CD14-positive monocyte (primary cell): ENCODE data around the gene INHBC. TPM values are rescaled to one million over a fixed set of nuclear protein-coding genes. Genes with fewer than 3 reads are reported as not detected.

Experiments
- DNase-seq, 3 donors: peaks; one replicate each; pipeline ENCODE4 v3.0.0-alpha.2; 2011 to 2022
- H2AFZ ChIP-seq: 2 replicates; pipeline ENCODE4 v1.6.0; 2012; ENCODE audit warnings: mild to moderate bottlenecking, low read depth, low read length, inconsistent platforms; ENCODE audit not compliant: insufficient read depth, poor library complexity, severe bottlenecking
- H3K27ac ChIP-seq, 2 donors: 1 replicate in 1 of 2; 2 replicates in 1 of 2; pipeline ENCODE4 v1.5.1; 2012 to 2013; ENCODE audit warnings: low read length in 2 of 2, control low read depth in 1 of 2, inconsistent platforms in 1 of 2, low read depth in 1 of 2, mild to moderate bottlenecking in 1 of 2
- H3K27me3 ChIP-seq, 2 donors: one replicate each; pipeline versions ENCODE4 v1.6.0 to v1.6.1; 2011 to 2013; ENCODE audit warnings: low read length in 2 of 2; ENCODE audit not compliant: control insufficient read depth in 2 of 2, insufficient read depth in 2 of 2
- H3K36me3 ChIP-seq, 2 donors: replicated peaks in 1 of 2; 1 replicate in 1 of 2; 2 replicates in 1 of 2; pipeline versions ENCODE4 v1.5.1 to v1.6.1; 2012 to 2013; ENCODE audit warnings: low read length in 2 of 2, control low read depth in 1 of 2, inconsistent platforms in 1 of 2, mild to moderate bottlenecking in 1 of 2; ENCODE audit not compliant: insufficient read depth in 2 of 2, control insufficient read depth in 1 of 2
- H3K4me1 ChIP-seq, 2 donors: 1 replicate in 1 of 2; 2 replicates in 1 of 2; pipeline versions ENCODE4 v1.5.1 to v1.6.1; 2012 to 2013; ENCODE audit warnings: low read length in 2 of 2, control low read depth in 1 of 2, inconsistent platforms in 1 of 2, mild to moderate bottlenecking in 1 of 2, moderate library complexity in 1 of 2; ENCODE audit not compliant: insufficient read depth in 2 of 2, control insufficient read depth in 1 of 2
- H3K4me2 ChIP-seq: replicated peaks from 2 replicates; pipeline ENCODE3; 2012; ENCODE audit warnings: low read length, moderate library complexity, mild to moderate bottlenecking; ENCODE audit not compliant: poor library complexity, severe bottlenecking; ENCODE audit errors: extremely low read depth
- H3K4me3 ChIP-seq, 3 experiments: fragments of 200-600 bp in 1 of 3; sonication (generic) in 1 of 3; replicated peaks in 1 of 3; 1 replicate in 2 of 3; 2 replicates in 1 of 3; pipeline ENCODE4 v1.5.1; 2011 to 2013; ENCODE audit warnings: low read length in 3 of 3, mild to moderate bottlenecking in 3 of 3, control low read depth in 2 of 3, low read depth in 2 of 3, inconsistent platforms in 1 of 3, moderate library complexity in 1 of 3
- H3K79me2 ChIP-seq: 2 replicates; pipeline ENCODE4 v1.6.0; 2012; ENCODE audit warnings: mild to moderate bottlenecking, control low read depth, inconsistent platforms, low read length, moderate library complexity; ENCODE audit not compliant: insufficient read depth
- H3K9ac ChIP-seq: 2 replicates; pipeline ENCODE4 v1.6.0; 2017; ENCODE audit warnings: low read length, mild to moderate bottlenecking; ENCODE audit not compliant: insufficient read depth, poor library complexity, severe bottlenecking
- H3K9me3 ChIP-seq, 2 donors: replicated peaks in 1 of 2; 1 replicate in 1 of 2; 2 replicates in 1 of 2; pipeline versions ENCODE4 v1.5.1 to v1.6.1; 2012 to 2013; ENCODE audit warnings: low read length in 2 of 2, control low read depth in 1 of 2; ENCODE audit not compliant: control insufficient read depth in 1 of 2, insufficient read depth in 1 of 2
- H4K20me1 ChIP-seq: 2 replicates; pipeline ENCODE4 v1.6.0; 2012; ENCODE audit warnings: mild to moderate bottlenecking, low read length, control low read depth, moderate library complexity; ENCODE audit not compliant: insufficient read depth
- H3K27ac Mint-ChIP-seq, 7 donors: one replicate each; pipeline ENCODE4 v1.8.0; 2020; ENCODE audit warnings: mild to moderate bottlenecking in 7 of 7, mixed read lengths in 7 of 7, moderate library complexity in 6 of 7, inconsistent platforms in 2 of 7
- H3K27me3 Mint-ChIP-seq, 3 donors: one replicate each; pipeline ENCODE4 v1.8.0; 2021 to 2022; ENCODE audit warnings: low read depth in 3 of 3, mild to moderate bottlenecking in 3 of 3, mixed read lengths in 3 of 3, moderate library complexity in 3 of 3, inconsistent platforms in 1 of 3
- H3K36me3 Mint-ChIP-seq, 2 donors: one replicate each; pipeline ENCODE4 v1.8.0; 2020; ENCODE audit warnings: mixed read lengths in 2 of 2, inconsistent platforms in 1 of 2, mild to moderate bottlenecking in 1 of 2
- H3K4me1 Mint-ChIP-seq: one replicate; pipeline ENCODE4 v1.8.0; 2020; ENCODE audit warnings: mild to moderate bottlenecking, mixed read lengths
- H3K4me3 Mint-ChIP-seq, 2 donors: one replicate each; pipeline ENCODE4 v1.8.0; 2020; ENCODE audit warnings: mild to moderate bottlenecking in 2 of 2, mixed read lengths in 2 of 2, moderate library complexity in 1 of 2
- H3K9me3 Mint-ChIP-seq, 7 donors: one replicate each; pipeline ENCODE4 v1.8.0; 2020 to 2022; ENCODE audit warnings: mixed read lengths in 7 of 7, mild to moderate bottlenecking in 6 of 7, moderate library complexity in 6 of 7, inconsistent platforms in 2 of 7
- CTCF ChIP-seq: fragments of 200-600 bp; IDR thresholded peaks from one replicate; pipeline ENCODE4 v1.8.0; 2022; ENCODE audit warnings: antibody characterized with exemption, mild to moderate bottlenecking
- WGBS: methylation state at CpG from one replicate; pipeline ENCODE4 v1.1.5; 2013; ENCODE audit warnings: missing lambda C conversion rate; ENCODE audit not compliant: insufficient coverage; 5-methylcytosine and 5-hydroxymethylcytosine counted together
- intact Hi-C, 2 donors: fragments of 100-400 bp; cut with micrococcal nuclease; formaldehyde crosslinking; loops; one replicate each; pipeline versions ENCODE4 v1.15.0 to v1.15.1; 2023
- polyA plus RNA-seq, 3 donors: library from polyadenylated mRNA; depleted of rRNA in 1 of 3; unstranded in 2 of 3; stranded (reverse) in 1 of 3; fragments of 300-500 nt in 2 of 3; fragments of >200 nt in 1 of 3; fragmentation: Illumina TruSeq in 2 of 3; gene quantifications; 1 replicate in 2 of 3; 2 replicates in 1 of 3; pipeline ENCODE4 v1.2.3, GENCODE V29; 2012 to 2021

The INHBC gene
- polyA plus RNA-seq, 3 donors, result not detected

- DNase-seq, result no peak
- Histone ChIP-seq H3K36me3 (peaks cover 33 to 75% of the 10 kb centered on the region in 2 donors), H3K4me2 (no peak overlapping the region), H3K27ac (no peak overlapping the region), H3K4me1 (no peaks in the 10 kb centered on the region), H2AFZ (no peak overlapping the region), H3K4me3 (no peak overlapping the region), H3K9me3 (no peaks in the 10 kb centered on the region), H3K27me3 (no peaks in the 10 kb centered on the region), H4K20me1 (peaks cover 21% of the 10 kb centered on the region), H3K9ac (no peak overlapping the region), H3K79me2 (peaks cover 15% of the 10 kb centered on the region)
- H3K27ac Mint-ChIP-seq, result no peak overlapping the region
- no CpG with 5 or more reads among the region's 3 CpGs for WGBS
- H3K27me3 Mint-ChIP-seq, result peaks cover 0 to 1% (median 0%) of the 10 kb centered on the region in 3 donors
- H3K4me3 Mint-ChIP-seq, result no peak overlapping the region
- intact Hi-C loops, result no loop called here
- peaks cover 0 to 5% (median 0%) of the 10 kb centered on the region in 7 donors for H3K9me3 Mint-ChIP-seq
- TF ChIP-seq CTCF, result no peak
- H3K4me1 Mint-ChIP-seq, result no peaks in the 10 kb centered on the region
- H3K36me3 Mint-ChIP-seq, result peaks cover 46 to 72% of the 10 kb centered on the region in 2 donors
Observed at GRCh38 chr12:57389033-57389432, 45.6 kb upstream of the INHBC start.

GRCh38 chr12:57390174-57390573 is 44.4 kb upstream of the INHBC start:
- Histone ChIP-seq H3K36me3 (peaks cover 39 to 87% of the 10 kb centered on the region in 2 donors), H3K9me3 (no peaks in the 10 kb centered on the region), H2AFZ (no peak overlapping the region), H3K4me3 (no peak overlapping the region), H3K27me3 (no peaks in the 10 kb centered on the region), H3K9ac (no peak overlapping the region), H4K20me1 (peaks cover 21% of the 10 kb centered on the region), H3K4me1 (no peaks in the 10 kb centered on the region), H3K27ac (no peak overlapping the region), H3K4me2 (no peak overlapping the region), H3K79me2 (peaks cover 15% of the 10 kb centered on the region)
- DNase-seq, result no peak
- WGBS, result 100% methylated on average over 1 of the region's 2 CpGs
- H3K4me1 Mint-ChIP-seq, result no peaks in the 10 kb centered on the region
- peaks cover 51 to 78% of the 10 kb centered on the region in 2 donors for H3K36me3 Mint-ChIP-seq
- H3K9me3 Mint-ChIP-seq, result peaks cover 0 to 5% (median 0%) of the 10 kb centered on the region in 7 donors
- TF ChIP-seq CTCF, result no peak
- H3K27ac Mint-ChIP-seq, result peak overlapping the region in 4 of 7 donors; percentile 25 to 79 (median 26)
- peaks cover 0 to 1% (median 0%) of the 10 kb centered on the region in 3 donors for H3K27me3 Mint-ChIP-seq
- intact Hi-C loops, result no loop called here
- H3K4me3 Mint-ChIP-seq, result no peak overlapping the region
